GM18499 (cell line): ENCODE data around the gene GPR35.
A peak's percentile ranks its signal among the peaks of the same experiment; 100 is the strongest.

Experiments
- ATAC-seq: cut with Tn5 transposase; IDR thresholded peaks from one replicate; pipeline ENCODE4 v1.9.1; 2021; ENCODE audit warnings: moderate number of reproducible peaks; ENCODE audit not compliant: insufficient read depth, unreplicated experiment

The GPR35 gene, protein sequence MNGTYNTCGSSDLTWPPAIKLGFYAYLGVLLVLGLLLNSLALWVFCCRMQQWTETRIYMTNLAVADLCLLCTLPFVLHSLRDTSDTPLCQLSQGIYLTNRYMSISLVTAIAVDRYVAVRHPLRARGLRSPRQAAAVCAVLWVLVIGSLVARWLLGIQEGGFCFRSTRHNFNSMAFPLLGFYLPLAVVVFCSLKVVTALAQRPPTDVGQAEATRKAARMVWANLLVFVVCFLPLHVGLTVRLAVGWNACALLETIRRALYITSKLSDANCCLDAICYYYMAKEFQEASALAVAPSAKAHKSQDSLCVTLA

DNA sequence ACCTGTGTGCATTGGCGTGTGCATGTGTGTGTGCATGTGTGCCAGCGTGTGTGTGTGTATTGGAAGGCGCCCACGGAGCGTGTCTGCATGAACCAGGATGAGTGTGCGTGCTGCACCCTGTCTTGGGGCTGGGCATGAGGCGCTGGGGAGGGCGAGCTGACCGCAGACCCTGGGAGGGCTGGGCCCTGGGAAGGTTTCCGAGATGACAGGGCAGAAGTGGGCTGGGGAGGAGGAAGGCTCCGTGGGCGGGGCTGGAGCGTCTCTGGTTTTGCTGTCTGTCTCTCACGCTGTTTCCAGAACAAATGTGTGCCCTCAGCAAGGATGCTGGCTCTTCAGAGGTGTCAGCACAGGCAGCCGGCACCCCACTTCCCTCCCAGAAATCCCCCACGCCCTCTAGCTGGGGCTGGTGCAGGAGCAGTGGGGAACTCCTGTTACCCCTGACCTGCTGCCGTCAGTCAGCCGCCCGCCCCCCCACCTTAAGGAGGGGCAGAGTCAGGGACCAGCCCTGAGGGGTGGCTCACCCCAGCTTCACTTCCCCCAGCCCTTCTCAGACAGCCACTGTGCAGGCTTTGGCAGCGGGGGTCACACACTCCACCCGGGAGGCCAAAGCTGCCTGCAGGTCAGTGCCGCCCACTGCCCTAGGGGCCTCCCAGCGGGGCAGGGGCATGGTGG lies at the start of gene GPR35:
Gene GPR35, plus strand, starts transcription at position 531 of the 672 bp plus-strand sequence. CDS start 4,473 bp downstream, outside the sequence.
- no peak for ATAC-seq

- no peak for ATAC-seq
These were observed 49.2 kb upstream of the GPR35 start for GRCh38 chr2:240576036-240576435.

- no peak for ATAC-seq
These were observed 48.7 kb upstream of the GPR35 start for GRCh38 chr2:240576436-240577205.

DNA sequence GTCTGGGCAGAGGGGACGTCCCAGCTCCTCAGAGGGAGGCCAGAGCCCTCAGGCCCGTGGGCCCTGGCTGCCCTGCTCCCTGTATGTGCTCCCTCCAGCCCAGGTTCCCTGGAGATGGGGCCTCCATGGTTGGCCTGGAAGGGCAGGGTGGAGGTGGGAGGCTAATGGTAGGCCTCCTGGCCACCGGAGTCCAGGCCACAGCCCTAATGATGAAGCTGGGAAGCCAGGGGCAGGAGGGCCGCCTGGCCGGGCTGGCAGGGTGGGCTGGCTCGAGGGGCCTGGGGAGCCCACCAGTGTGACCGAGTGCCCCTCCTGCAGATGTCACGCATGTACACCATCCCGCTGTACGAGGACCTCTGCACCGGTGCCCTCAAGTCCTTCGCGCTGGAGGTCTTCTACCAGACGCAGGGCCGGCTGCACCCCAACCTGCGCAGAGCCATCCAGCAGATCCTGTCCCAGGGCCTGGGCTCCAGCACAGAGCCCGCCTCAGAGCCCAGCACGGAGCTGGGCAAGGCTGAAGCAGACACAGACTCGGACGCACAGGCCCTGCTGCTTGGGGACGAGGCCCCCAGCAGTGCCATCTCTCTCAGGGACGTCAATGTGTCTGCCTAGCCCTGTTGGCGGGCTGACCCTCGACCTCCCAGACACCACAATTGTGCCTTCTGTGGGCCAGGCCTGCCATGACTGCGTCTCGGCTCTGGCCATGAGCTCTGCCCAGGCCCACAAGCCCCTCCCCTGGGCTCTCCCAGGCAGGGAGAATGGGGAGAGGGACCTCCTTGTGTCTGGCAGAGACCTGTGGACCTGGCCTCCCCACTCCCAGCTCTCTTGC lies 47.8 kb upstream of the GPR35 start:
- no peak for ATAC-seq

GRCh38 chr2:240578110-240578450 lies 47.2 kb upstream of the GPR35 start:
- no peak for ATAC-seq

GRCh38 chr2:240578488-240578887 lies 46.8 kb upstream of the GPR35 start:
- no peak for ATAC-seq

DNA sequence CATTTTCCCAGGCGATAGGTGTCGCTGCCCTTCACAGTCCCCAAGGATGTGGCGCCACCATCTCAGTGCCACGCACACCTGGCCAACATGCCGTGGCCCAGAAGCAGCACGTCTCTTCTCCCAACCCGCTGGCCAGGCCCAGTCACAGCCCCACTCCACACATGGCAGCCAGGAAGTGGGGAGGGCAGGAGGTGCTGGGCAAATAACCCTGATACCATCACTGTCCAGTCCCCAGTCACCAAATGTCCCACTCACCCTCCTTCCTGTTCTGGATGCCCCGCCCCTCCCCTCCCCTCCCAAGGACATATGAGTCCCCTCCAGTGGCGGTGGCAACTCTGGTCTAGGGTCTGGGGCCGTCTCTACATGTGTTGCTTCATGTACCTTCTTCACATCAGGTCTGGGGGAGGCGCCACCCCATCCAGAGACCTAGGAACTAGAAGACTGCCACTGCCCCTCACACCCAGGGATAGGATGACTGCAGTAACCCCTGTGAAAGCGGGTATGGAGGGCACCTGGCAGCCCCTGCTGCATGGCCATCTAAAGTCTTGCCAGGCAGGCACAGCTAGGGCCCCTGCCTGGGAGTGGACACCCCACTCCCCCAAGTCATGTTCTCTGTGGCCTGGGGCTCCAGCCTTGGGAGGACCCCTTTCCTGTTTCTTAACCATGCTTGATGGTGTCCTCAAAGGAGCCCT lies 46.1 kb upstream of the GPR35 start:
- no peak for ATAC-seq

DNA sequence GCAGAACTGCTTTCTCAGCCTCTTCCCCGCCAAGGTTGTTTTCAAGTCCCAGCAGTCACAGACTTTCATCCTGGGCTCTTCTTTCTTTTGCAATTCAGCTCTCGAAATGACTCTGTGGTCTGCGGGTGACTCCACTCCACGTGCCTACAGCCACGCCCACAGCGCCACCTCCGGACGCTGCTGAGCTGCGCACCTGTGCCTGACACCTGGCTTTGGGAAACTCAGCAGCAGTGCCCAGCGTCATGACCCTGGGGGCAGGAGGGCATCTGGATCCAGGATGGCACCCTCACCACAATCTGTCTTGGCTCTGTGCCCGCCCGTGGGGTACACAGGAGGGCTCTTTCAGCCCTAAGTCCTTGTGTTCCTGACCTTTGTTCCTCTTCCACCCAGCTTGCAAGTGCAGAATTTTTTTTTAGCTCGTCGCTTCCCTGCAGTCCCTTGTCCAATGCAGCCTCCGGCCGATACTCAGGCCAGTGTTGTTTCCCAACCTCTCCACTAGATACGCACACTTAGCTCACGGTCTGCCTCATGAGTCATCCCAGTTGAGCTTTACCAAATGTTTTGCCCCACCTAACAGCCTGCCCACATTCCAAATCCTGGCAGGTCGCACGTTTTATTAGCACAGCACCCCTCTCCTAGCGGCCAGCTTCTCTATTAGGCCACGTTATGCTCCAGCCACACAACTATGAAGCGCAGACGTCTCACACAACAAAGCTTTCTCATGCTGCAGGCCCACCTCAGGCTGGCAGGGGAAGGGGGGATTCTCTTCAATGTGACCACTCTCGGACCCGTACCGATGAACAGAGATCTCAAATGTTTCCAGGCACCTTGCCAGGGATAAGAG lies 45.3 kb upstream of the GPR35 start:
- no peak for ATAC-seq

DNA sequence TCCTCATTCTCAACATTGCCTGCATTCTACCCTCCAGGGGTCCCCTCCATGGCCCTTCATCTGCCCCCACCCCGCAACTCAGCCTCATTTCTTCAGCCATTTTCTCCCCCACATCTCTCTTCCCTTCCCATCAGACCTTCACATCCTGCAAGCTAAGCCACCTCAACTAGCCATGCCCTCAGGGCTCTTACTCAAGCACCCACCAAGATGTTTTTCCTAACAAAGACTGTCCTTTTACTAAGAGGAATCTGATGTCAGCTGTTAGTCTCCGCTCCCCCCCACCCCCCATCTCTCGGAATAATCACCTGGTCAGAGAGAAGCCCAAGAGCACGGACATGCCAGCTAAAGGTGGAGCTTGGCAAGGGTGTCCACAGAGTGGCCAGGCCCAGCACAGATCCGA lies 43.5 kb upstream of the GPR35 start:
- ATAC-seq: no peak

DNA sequence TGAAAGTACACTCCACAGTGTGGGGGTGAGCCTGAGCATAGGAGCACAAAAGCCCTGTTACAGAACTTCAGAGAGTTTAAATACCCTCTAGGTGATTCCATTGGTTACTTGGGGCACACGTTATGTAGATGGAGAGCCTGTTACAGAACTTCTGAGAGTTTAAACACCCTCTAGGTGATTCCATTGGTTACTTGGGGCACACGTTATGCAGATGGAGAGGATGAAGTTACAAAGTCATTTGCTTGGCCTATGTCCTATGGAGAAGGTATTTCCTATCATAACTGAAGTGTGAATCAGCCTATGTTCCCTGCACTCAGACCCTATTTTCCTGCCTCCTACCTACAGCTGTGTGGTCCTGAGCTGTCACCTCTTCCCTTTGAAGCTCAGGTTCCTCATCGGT lies 42.5 kb upstream of the GPR35 start:
- no peak for ATAC-seq

GRCh38 chr2:240583774-240584173 lies 41.5 kb upstream of the GPR35 start:
- ATAC-seq: no peak

GRCh38 chr2:240584486-240585031 lies 40.7 kb upstream of the GPR35 start:
- peak; percentile 61 for ATAC-seq

GRCh38 chr2:240585101-240585500 lies 40.2 kb upstream of the GPR35 start:
- peak; percentile 22 for ATAC-seq

GRCh38 chr2:240585681-240586197 lies 39.5 kb upstream of the GPR35 start:
- no peak for ATAC-seq

DNA sequence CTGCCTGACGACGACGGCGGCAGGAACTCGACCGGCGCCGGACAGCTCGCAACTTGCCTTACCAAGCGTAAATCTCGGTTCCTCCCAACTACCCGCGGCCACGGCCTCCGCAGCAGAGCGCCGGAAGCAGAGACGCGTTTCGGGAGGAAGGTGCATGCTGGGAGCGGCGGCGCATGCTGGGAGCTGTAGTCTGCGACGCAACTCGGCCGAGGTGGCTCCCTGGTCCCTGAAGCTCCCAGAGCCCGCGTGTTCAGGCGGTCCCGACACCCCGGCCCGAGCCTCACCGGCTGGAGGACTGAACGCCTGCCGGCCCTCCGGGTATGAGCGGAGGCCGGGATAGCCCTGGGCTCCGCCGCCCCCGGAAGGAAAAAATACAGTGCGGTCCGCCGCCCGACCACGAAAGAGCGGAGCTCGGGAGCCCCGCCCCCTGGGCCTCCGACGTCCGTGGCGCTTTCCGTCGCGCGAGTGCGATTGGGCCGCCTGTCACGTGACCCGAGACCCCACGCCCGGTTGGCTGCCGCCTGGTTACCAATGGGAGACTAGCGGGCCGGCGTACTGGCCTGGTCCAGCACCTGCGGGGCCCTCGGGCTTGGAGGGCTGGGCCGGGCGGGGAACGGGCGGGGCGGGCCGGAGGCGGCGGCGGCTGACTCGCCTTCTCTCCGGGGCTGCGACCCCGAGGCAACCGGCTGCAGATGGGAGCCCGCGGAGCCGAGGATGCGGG lies 38.9 kb upstream of the GPR35 start, which contains the start of gene CAPN10:
Gene CAPN10, plus strand, starts transcription at position 537 of the 721 bp plus-strand sequence. Its CDS starts 178 bp downstream, at position 715.
- peak; percentile 36 for ATAC-seq

- ATAC-seq: no peak
These were observed 38.1 kb upstream of the GPR35 start for GRCh38 chr2:240586919-240587800.
